Thymus (tissue), 11 donors: ENCODE results near the gene RTBDN. TPM values are rescaled to one million over a fixed set of nuclear protein-coding genes. Genes with fewer than 3 reads are reported as not detected.

Source experiments
- DNase-seq, 9 donors: peaks; one replicate each; pipeline ENCODE4 v3.0.0-alpha.2; 2013; ENCODE audit warnings: low spot score in 9 of 9, low read depth in 6 of 9, missing footprints in 1 of 9
- H3K27ac ChIP-seq, 2 donors: one replicate each; pipeline ENCODE4 v1.5.1; 2013; ENCODE audit warnings: control low read depth in 1 of 2, low read depth in 1 of 2, low read length in 1 of 2, mild to moderate bottlenecking in 1 of 2, moderate library complexity in 1 of 2
- H3K27me3 ChIP-seq, 2 donors: one replicate each; pipeline ENCODE4 v1.5.1; 2013; ENCODE audit warnings: low read length in 1 of 2; ENCODE audit not compliant: control insufficient read depth in 2 of 2, insufficient read depth in 1 of 2
- H3K36me3 ChIP-seq, 2 donors: one replicate each; pipeline ENCODE4 v1.5.1; 2013; ENCODE audit warnings: low read length in 1 of 2, mild to moderate bottlenecking in 1 of 2, moderate library complexity in 1 of 2; ENCODE audit not compliant: control insufficient read depth in 2 of 2, insufficient read depth in 2 of 2
- H3K4me1 ChIP-seq, 2 donors: one replicate each; pipeline ENCODE4 v1.5.1; 2013; ENCODE audit warnings: low read length in 2 of 2; ENCODE audit not compliant: control insufficient read depth in 2 of 2, insufficient read depth in 2 of 2
- H3K4me3 ChIP-seq, 2 donors: one replicate each; pipeline ENCODE4 v1.5.1; 2013; ENCODE audit warnings: low read length in 2 of 2, control low read depth in 1 of 2, mild to moderate bottlenecking in 1 of 2
- H3K9me3 ChIP-seq, 2 donors: one replicate each; pipeline ENCODE4 v1.5.1; 2013; ENCODE audit warnings: low read length in 1 of 2, mild to moderate bottlenecking in 1 of 2; ENCODE audit not compliant: control insufficient read depth in 2 of 2, insufficient read depth in 1 of 2
- WGBS: extraction: QIAGEN DNeasy Blood & Tissue Kit; methylation state at CpG from one replicate; pipeline ENCODE4 v1.1.7; 2013; 5-methylcytosine and 5-hydroxymethylcytosine counted together
- polyA plus RNA-seq: library from polyadenylated mRNA; stranded (reverse); fragments of 200-250 nt; gene quantifications from one replicate; pipeline ENCODE4 v1.2.3, GENCODE V29; 2013
- total RNA-seq: library from RNA; stranded (reverse); fragments of 120-200 nt; gene quantifications from one replicate; pipeline ENCODE4 v1.2.4, GENCODE V29; 2013
- donor health status: healthy.

The RTBDN gene
- total and polyA plus RNA-seq, 2 donors = 1.6 to 1.7 TPM

DNA sequence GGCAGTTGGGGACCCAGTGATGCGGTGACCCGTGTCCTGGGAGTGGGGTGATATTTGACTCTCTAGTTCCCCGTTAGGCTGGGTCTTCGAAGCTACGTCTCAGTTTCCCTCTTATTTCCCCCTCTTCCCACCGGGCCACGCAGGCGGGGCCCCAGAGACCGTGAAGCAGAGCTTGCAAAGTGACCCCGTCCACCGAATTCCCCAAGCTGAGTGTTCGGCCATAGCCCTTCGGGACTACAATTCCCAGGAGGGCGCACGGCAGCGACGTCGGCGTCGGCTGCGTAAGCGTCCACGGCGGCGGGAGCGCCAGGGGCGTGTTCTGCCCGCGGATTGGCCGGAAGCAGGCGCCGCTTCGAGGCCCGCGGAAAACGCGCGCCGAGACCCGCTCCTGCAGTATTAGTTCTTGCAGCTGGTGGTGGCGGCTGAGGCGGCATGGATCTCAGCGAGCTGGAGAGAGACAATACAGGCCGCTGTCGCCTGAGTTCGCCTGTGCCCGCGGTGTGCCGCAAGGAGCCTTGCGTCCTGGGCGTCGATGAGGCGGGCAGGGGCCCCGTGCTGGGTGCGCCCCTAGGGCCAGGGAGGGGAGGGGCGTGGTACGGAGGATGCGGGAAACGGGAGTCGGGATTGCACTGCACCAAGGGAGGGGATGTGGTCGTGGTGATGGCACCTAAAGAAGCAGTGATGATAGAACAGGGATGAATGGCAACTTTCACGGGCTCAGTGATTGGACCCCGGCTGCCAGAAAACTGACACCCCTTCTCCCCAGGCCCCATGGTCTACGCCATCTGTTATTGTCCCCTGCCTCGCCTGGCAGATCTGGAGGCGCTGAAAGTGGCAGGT, 27.9 kb downstream of the RTBDN start, which contains the start of gene RNASEH2A:
Gene RNASEH2A, plus strand, starts transcription at position 343 of the 840 bp plus-strand sequence. Its CDS starts 90 bp downstream, at position 433.
- peak within 1 kb of the TSS; percentile 64 to 77 for H3K27ac ChIP-seq
- peak in 7 of 9 donors; percentile 76 to 92 (median 83) for DNase-seq
- 6% methylated on average over 66 of the region's 66 CpGs for WGBS

DNA sequence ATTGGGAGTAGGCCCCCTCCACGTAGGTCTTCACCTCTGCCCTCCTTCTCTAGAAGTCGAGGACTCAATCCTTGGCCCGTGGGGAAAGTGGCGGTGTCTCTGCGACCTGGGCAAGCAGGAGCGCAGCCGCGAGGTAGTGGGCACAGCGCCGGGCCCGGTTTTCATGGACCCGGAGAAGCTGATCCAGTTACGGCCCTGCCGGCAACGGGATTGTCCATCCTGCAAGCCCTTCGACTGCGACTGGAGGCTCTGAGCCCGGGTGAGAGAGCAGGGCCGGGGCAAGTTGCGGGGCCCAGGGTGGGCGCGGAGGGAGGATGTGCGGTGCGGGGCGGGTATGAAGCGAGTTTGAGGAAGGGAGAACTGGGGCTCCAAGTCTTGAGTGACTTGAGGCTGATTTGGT, 30.3 kb downstream of the RTBDN start:
- H3K36me3 ChIP-seq = peaks cover 19 to 25% of the 10 kb centered on the region in 2 donors
- peaks cover 0 to 3% of the 10 kb centered on the region in 2 donors for H3K9me3 ChIP-seq
- H3K4me3 ChIP-seq = no peak overlapping the region
- H3K4me1 ChIP-seq = peaks cover 18 to 42% of the 10 kb centered on the region in 2 donors
- peaks cover 0 to 37% of the 10 kb centered on the region in 2 donors for H3K27me3 ChIP-seq
- 97% methylated on average over 26 of the region's 26 CpGs for WGBS
- DNase-seq = no peak
- H3K27ac ChIP-seq = no peak overlapping the region

More for the DNA sequence above, 27.9 kb downstream of the RTBDN start, which contains the start of gene RNASEH2A:
- H3K36me3 ChIP-seq = peaks cover 15 to 20% of the 10 kb centered on the region in 2 donors
- H3K4me3 ChIP-seq = peak within 1 kb of the TSS; percentile 63 to 83
- peaks cover 12 to 26% of the 10 kb centered on the region in 2 donors for H3K4me1 ChIP-seq
- H3K27me3 ChIP-seq = peaks cover 0 to 19% of the 10 kb centered on the region in 2 donors
- H3K9me3 ChIP-seq = no peaks in the 10 kb centered on the region

DNA sequence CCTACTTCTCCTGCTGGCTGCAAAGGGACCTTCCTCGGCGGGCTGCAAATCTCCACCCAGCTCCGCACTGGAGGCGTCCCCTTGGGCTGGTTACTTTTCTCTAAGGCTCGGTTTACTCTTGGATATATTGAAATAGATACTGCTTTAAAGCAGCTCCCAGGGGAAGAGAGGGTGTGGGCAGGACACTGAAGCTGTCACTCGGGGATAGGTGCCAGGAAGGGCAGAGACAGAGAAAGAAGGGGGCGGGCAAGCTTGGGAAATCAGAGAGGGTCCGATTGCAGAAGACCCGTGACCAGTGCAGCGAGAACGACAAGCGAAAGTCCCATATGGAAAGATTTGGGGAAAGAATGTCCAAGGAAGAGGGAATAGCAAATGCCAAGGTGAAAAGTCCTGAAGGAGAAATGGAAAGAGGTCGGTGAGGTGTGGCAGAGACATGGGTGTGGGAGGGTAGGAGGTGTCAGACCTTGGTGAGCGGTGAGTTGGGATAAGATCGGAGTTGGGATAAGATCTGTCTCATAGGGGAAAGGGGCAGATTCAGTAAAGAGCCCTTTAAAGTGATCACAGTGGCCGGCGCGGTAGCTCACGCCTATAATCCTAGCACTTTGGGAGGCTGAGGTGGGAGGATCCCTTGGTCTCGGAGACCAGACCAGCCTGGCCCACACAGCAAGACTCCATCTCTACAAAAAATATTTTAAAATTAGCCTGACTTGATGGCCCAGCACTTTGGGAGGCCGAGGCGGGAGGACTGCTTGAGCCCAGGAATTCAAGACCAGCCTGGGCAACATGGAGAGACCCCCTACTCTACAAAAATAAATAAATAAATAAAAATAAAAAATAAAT, 31.9 kb downstream of the RTBDN start:
- Histone ChIP-seq H3K4me3 (peak overlapping the region; percentile 69 to 91), H3K9me3 (peaks cover 0 to 3% of the 10 kb centered on the region in 2 donors), H3K36me3 (peaks cover 15 to 16% of the 10 kb centered on the region in 2 donors), H3K4me1 (peaks cover 18 to 42% of the 10 kb centered on the region in 2 donors), H3K27ac (no peak overlapping the region), H3K27me3 (peaks cover 0 to 37% of the 10 kb centered on the region in 2 donors)
- WGBS = 58% methylated on average over 22 of the region's 22 CpGs
- DNase-seq = no peak

DNA sequence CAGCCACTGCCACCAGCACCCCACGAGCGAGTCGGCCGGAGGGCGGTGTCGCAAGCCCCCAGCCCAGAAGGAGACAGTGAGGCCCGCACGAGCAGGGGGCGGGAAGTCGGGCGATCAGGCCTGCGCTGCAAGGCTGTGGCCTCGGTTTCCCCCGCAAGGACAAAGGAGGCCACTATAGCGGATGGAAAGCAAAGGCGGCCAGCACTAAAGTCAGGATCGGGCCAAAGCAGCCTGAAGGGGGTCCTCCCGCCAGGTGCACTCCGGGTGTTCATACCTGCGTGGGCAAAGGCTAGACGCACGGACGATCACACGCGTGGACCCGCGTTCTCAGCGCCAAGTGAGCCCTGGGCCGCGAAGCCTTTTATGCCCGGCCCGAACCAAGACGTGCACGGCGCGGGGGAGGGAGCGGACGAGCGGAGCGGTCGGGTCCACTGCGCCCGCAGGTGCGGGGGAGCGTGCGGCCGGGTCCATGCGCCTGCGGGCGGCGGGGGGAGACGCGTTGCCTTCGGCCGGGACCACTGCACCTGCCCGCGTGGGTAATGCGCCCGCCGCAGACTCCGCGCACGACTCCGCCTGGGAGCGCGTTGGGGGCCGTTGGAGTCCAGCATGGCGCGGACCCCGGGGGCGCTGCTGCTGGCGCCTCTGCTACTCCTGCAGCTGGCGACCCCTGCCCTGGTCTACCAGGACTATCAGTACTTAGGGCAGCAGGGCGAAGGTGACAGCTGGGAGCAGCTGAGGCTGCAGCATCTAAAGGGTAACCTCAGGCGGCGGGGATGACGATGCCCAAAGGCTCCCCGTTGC, 32.7 kb downstream of the RTBDN start, which contains the start of the genes PRDX2 and THSD8:
Gene PRDX2, minus strand, starts transcription at position 335 of the 801 bp plus-strand sequence. CDS start 539 bp downstream, outside the sequence.
Gene THSD8, plus strand, starts transcription at position 604 of the 801 bp plus-strand sequence. Its CDS starts 3 bp downstream, at position 607.
- Histone ChIP-seq H3K36me3 (peaks cover 13 to 19% of the 10 kb centered on the region in 2 donors), H3K27me3 (peaks cover 0 to 37% of the 10 kb centered on the region in 2 donors), H3K27ac (peak within 1 kb of the TSS in 1 of 2 donors; percentile 46), H3K9me3 (peaks cover 0 to 3% of the 10 kb centered on the region in 2 donors), H3K4me3 (peak within 1 kb of the TSS; percentile 69 to 91), H3K4me1 (peaks cover 12 to 34% of the 10 kb centered on the region in 2 donors)
- peak in 4 of 9 donors; percentile 61 to 83 (median 76) for DNase-seq
- WGBS = under 1% methylated on average over 78 of the region's 78 CpGs

DNA sequence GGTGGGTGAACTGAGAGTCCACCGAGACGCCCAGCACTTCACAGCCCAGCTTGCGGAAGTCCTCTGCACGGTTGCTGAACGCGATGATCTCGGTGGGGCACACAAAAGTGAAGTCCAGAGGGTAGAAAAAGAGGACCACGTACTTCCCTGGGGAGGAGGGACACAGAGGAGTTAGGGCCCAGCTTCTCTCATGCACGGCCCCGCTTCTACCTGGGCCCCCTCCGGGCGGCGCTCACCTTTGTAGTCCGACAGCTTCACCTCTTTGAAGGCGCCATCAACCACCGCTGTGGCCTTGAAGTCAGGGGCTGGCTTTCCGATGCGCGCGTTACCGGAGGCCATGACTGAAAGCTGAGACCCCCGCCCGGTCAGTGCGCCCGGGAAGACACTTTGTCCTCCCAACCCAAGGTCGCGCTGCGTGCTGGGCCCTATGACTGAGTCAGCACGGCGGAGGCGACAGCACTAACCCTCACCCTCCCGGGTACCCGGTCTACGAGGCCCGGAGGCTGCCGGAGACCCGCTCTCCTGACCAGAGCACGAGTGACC, 33.4 kb downstream of the RTBDN start:
- peaks cover 0 to 37% of the 10 kb centered on the region in 2 donors for H3K27me3 ChIP-seq
- peaks cover 13 to 19% of the 10 kb centered on the region in 2 donors for H3K36me3 ChIP-seq
- peak overlapping the region in 1 of 2 donors; percentile 37 for H3K27ac ChIP-seq
- H3K4me3 ChIP-seq = peak overlapping the region; percentile 69 to 91
- 25% methylated on average over 38 of the region's 38 CpGs for WGBS
- peaks cover 11 to 34% of the 10 kb centered on the region in 2 donors for H3K4me1 ChIP-seq
- peak in 1 of 9 donors; percentile 33 for DNase-seq
- H3K9me3 ChIP-seq = peaks cover 0 to 3% of the 10 kb centered on the region in 2 donors

DNA sequence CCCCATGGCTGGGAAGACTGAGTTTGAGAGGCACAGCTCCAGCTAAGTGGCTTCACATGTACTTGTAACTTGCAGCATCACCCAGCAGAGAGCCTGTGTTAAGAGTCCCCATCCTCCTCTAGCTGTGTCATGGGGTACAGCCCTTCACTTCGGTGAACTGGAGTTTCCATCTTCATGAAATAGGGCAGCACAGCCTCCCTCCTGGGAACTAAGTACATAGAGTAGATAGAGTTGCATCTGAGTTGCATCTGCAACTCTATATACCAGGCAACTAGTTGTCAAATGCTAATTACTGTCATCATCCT, 34.0 kb downstream of the RTBDN start:
- H3K27ac ChIP-seq = no peak overlapping the region

DNA sequence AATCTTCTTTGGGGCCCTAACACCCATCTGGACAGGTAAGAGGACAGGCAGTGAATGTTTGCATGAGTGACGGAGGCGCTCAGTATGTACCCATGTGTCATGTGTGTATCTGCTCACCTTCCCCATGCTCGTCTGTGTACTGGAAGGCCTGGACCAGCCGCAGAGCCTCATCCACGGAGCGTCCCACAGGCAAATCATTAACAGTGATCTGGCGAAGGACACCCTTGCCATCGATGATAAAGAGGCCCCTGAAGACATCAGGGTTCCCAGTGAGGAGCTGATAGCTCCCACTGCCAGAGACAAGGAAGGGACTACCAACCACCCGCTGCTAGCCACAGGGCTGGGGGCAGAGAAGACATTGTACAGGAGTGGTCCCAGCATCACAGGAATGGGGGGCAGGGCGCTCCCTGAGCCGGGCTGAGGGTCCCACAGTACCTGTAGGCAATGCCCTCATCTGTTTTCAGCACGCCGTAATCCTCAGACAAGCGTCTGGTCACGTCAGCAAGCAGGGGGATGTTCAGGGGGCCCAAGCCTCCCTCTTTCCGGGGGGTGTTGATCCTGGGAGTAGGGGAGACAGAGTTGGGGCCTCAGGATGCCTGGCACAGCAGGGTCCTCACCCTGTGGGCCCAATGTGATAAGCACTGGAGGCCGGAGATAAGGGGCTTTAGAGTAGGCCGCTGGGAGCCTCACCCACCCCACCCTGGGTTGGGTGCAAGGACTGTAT, 34.5 kb downstream of the RTBDN start:
- Histone ChIP-seq H3K4me1 (peaks cover 11 to 35% of the 10 kb centered on the region in 2 donors), H3K9me3 (peaks cover 0 to 3% of the 10 kb centered on the region in 2 donors), H3K36me3 (peaks cover 13 to 19% of the 10 kb centered on the region in 2 donors), H3K27ac (peak overlapping the region in 1 of 2 donors; percentile 5), H3K27me3 (peaks cover 0 to 37% of the 10 kb centered on the region in 2 donors), H3K4me3 (no peak overlapping the region)
- no peak for DNase-seq
- WGBS = 99% methylated on average over 18 of the region's 18 CpGs

More for the DNA sequence above, 34.0 kb downstream of the RTBDN start:
- peak overlapping the region; percentile 69 to 91 for H3K4me3 ChIP-seq
- H3K4me1 ChIP-seq = peaks cover 11 to 35% of the 10 kb centered on the region in 2 donors
- peaks cover 13 to 19% of the 10 kb centered on the region in 2 donors for H3K36me3 ChIP-seq
- peaks cover 0 to 3% of the 10 kb centered on the region in 2 donors for H3K9me3 ChIP-seq
- WGBS = 98% methylated on average over 1 of the region's 1 CpG
- H3K27me3 ChIP-seq = peaks cover 0 to 37% of the 10 kb centered on the region in 2 donors
- no peak for DNase-seq
